B cell (primary cell): ENCODE results near the gene FGF3. TPM values are rescaled to one million over a fixed set of nuclear protein-coding genes. Genes with fewer than 3 reads are reported as not detected.

Source experiments
- ATAC-seq: fragments of 200-7000 bp; cut with Tn5 transposase; one replicate; pipeline ENCODE4 v1.10.0; 2021; ENCODE audit warnings: low read depth, mild to moderate bottlenecking, moderate number of reproducible peaks, moderate library complexity
- CTCF ChIA-PET: fragments of 350-600 bp; sonication (Branson Sonifier 250); formaldehyde crosslinking; loops from one replicate; lab custom pipeline; 2021; ENCODE audit warnings: antibody characterized with exemption, inconsistent platforms; lab: Charles Lee
- POLR2A ChIA-PET: fragments of 350-600 bp; sonication (Branson Sonifier 250); formaldehyde crosslinking; loops from one replicate; lab custom pipeline; 2021; ENCODE audit warnings: antibody characterized with exemption; lab: Charles Lee
- DNase-seq: peaks from one replicate; pipeline ENCODE4 v3.0.0; 2013
- H2AFZ ChIP-seq: 2 replicates; pipeline ENCODE4 v1.6.1; 2012; ENCODE audit warnings: mild to moderate bottlenecking, low read depth, low read length; ENCODE audit not compliant: insufficient read depth, poor library complexity, severe bottlenecking
- H3K27ac ChIP-seq, 2 donors: 1 replicate in 1 of 2; 2 replicates in 1 of 2; pipeline ENCODE4 v1.5.1; 2012 to 2013; ENCODE audit warnings: low read length in 2 of 2, mild to moderate bottlenecking in 2 of 2, moderate library complexity in 1 of 2
- H3K27me3 ChIP-seq, 4 experiments: fragments of 200-600 bp in 1 of 4; sonication (generic) in 1 of 4; replicated peaks in 1 of 4; 1 replicate in 2 of 4; 2 replicates in 2 of 4; pipeline versions ENCODE4 v1.6.1 to v1.7.0; 2013 to 2016; ENCODE audit warnings: low read length in 3 of 4, mild to moderate bottlenecking in 2 of 4, mixed read lengths in 1 of 4, moderate library complexity in 1 of 4; ENCODE audit not compliant: insufficient read depth in 4 of 4, control insufficient read depth in 3 of 4; ENCODE audit errors: control extremely low read depth in 1 of 4
- H3K36me3 ChIP-seq, 2 experiments: replicated peaks in 1 of 2; 1 replicate in 1 of 2; 2 replicates in 1 of 2; pipeline versions ENCODE4 v1.6.1 to v1.7.1; 2013; ENCODE audit warnings: low read length in 1 of 2; ENCODE audit not compliant: insufficient read depth in 2 of 2, control insufficient read depth in 1 of 2; ENCODE audit errors: control extremely low read depth in 1 of 2, extremely low read depth in 1 of 2
- H3K4me1 ChIP-seq, 2 donors: fragments of 200-600 bp in 1 of 2; sonication (generic) in 1 of 2; 1 replicate in 1 of 2; 2 replicates in 1 of 2; pipeline versions ENCODE4 v1.5.1 to v1.6.1; 2013 to 2017; ENCODE audit warnings: low read length in 2 of 2; ENCODE audit not compliant: control insufficient read depth in 2 of 2, insufficient read depth in 2 of 2
- H3K4me2 ChIP-seq: replicated peaks from 2 replicates; pipeline ENCODE3; 2012; ENCODE audit warnings: mild to moderate bottlenecking, low read depth, low read length; ENCODE audit not compliant: poor library complexity, severe bottlenecking
- H3K4me3 ChIP-seq, 5 experiments: fragments of 200-600 bp in 1 of 5; sonication (generic) in 1 of 5; 1 replicate in 3 of 5; 2 replicates in 2 of 5; pipeline versions ENCODE4 v1.5.1 to v1.7.0; 2011 to 2016; ENCODE audit warnings: low read length in 4 of 5, mild to moderate bottlenecking in 4 of 5, low read depth in 2 of 5, control low read depth in 1 of 5, moderate library complexity in 1 of 5; ENCODE audit not compliant: insufficient read depth in 1 of 5; ENCODE audit errors: control extremely low read depth in 1 of 5, extremely low read depth in 1 of 5
- H3K79me2 ChIP-seq: fragments of 200-600 bp; sonication (generic); one replicate; pipeline ENCODE4 v1.6.0; 2016; ENCODE audit warnings: low read length; ENCODE audit not compliant: control insufficient read depth, insufficient read depth
- H3K9ac ChIP-seq: fragments of 200-600 bp; sonication (generic); 2 replicates; pipeline ENCODE4 v1.6.1; 2017; ENCODE audit warnings: mild to moderate bottlenecking, low read length, moderate library complexity
- H3K9me3 ChIP-seq, 3 donors: one replicate each; pipeline versions ENCODE4 v1.6.1 to v1.7.1; 2013; ENCODE audit warnings: low read length in 2 of 3; ENCODE audit not compliant: control insufficient read depth in 2 of 3, insufficient read depth in 1 of 3; ENCODE audit errors: control extremely low read depth in 1 of 3
- H4K20me1 ChIP-seq: 2 replicates; pipeline ENCODE4 v1.6.0; 2012; ENCODE audit warnings: mild to moderate bottlenecking, low read length; ENCODE audit not compliant: insufficient read depth, control insufficient read depth, poor library complexity, severe bottlenecking
- H3K27ac Mint-ChIP-seq: one replicate; pipeline ENCODE4 v1.8.0; 2021; ENCODE audit warnings: mixed read lengths
- H3K27me3 Mint-ChIP-seq: one replicate; pipeline ENCODE4 v1.8.0; 2021; ENCODE audit warnings: mixed read lengths
- H3K4me1 Mint-ChIP-seq: one replicate; pipeline ENCODE4 v1.8.0; 2021; ENCODE audit warnings: mixed read lengths
- H3K4me3 Mint-ChIP-seq: one replicate; pipeline ENCODE4 v1.8.0; 2021; ENCODE audit warnings: mixed read lengths
- H3K9me3 Mint-ChIP-seq: one replicate; pipeline ENCODE4 v1.8.0; 2022; ENCODE audit warnings: mixed read lengths; ENCODE audit not compliant: insufficient read depth
- CTCF ChIP-seq: fragments of 200-600 bp; IDR thresholded peaks from one replicate; pipeline ENCODE4 v1.8.0; 2022; ENCODE audit warnings: antibody characterized with exemption, mild to moderate bottlenecking
- EZH2 ChIP-seq: IDR thresholded peaks from 2 replicates; pipeline ENCODE4 v1.6.1; 2012; ENCODE audit warnings: borderline replicate concordance, low read depth, mild to moderate bottlenecking, moderate library complexity, low read length; ENCODE audit not compliant: insufficient read depth, poor library complexity, severe bottlenecking
- WGBS: methylation state at CpG from one replicate; pipeline ENCODE4 v1.1.5; 2013; ENCODE audit warnings: missing lambda C conversion rate; ENCODE audit not compliant: insufficient coverage; 5-methylcytosine and 5-hydroxymethylcytosine counted together
- intact Hi-C: fragments of 100-400 bp; cut with micrococcal nuclease; formaldehyde crosslinking; loops from one replicate; pipeline ENCODE4 v1.10.0; 2022
- polyA plus RNA-seq: library from polyadenylated mRNA; depleted of rRNA; stranded (reverse); fragments of >200 nt; gene quantifications from 2 replicates; pipeline ENCODE4 v1.2.3, GENCODE V29; 2012
- total RNA-seq, 2 donors: library from RNA; stranded (reverse); fragments of 120-200 nt in 1 of 2; gene quantifications; 1 replicate in 1 of 2; 2 replicates in 1 of 2; pipeline versions ENCODE4 v1.2.3 to v1.2.4, GENCODE V29; 2013 to 2022

FGF3 gene
- total and polyA plus RNA-seq, 2 donors (not counting 1 experiment from before 2014, with no cell fraction given) = not detected

GRCh38 chr11:69862331-69862771, 43.1 kb upstream of the FGF3 start:
- H3K27me3 Mint-ChIP-seq = peaks cover 39% of the 10 kb centered on the region
- WGBS = 51% methylated on average over 19 of the region's 19 CpGs

GRCh38 chr11:69861901-69862300, 42.7 kb upstream of the FGF3 start:
- peaks cover 34% of the 10 kb centered on the region for H3K27me3 Mint-ChIP-seq
- peaks cover 5% of the 10 kb centered on the region for H3K4me1 Mint-ChIP-seq

More at GRCh38 chr11:69862331-69862771, 43.1 kb upstream of the FGF3 start:
- no peak overlapping the region for H3K27ac Mint-ChIP-seq
- DNase-seq = no peak
- no peaks in the 10 kb centered on the region for H3K4me1 ChIP-seq
- no peak overlapping the region for H2AFZ ChIP-seq
- no peak overlapping the region for H3K9ac ChIP-seq
- peaks cover 2% of the 10 kb centered on the region for H3K9me3 Mint-ChIP-seq
- H3K27me3 ChIP-seq = peaks cover 0 to 8% (median 3%) of the 10 kb centered on the region in 4 experiments
- TF ChIP-seq CTCF = no peak
- TF ChIP-seq EZH2 = no peak
- H3K4me3 Mint-ChIP-seq = no peak overlapping the region
- CTCF ChIA-PET = no interaction called here
- no peak overlapping the region for H3K4me3 ChIP-seq
- no peaks in the 10 kb centered on the region for H3K79me2 ChIP-seq
- no peak overlapping the region for H3K27ac ChIP-seq
- POLR2A ChIA-PET = no interaction called here
- H3K36me3 ChIP-seq = no peaks in the 10 kb centered on the region
- intact Hi-C loops = no loop called here
- H3K9me3 ChIP-seq = peaks cover 0 to 8% (median 0%) of the 10 kb centered on the region in 3 donors
- peaks cover 2% of the 10 kb centered on the region for H3K4me1 Mint-ChIP-seq
- H4K20me1 ChIP-seq = no peaks in the 10 kb centered on the region
- ATAC-seq = no peak
- H3K4me2 ChIP-seq = no peak overlapping the region

More at GRCh38 chr11:69861901-69862300, 42.7 kb upstream of the FGF3 start:
- H3K4me2 ChIP-seq = no peak overlapping the region
- H3K27me3 ChIP-seq = peaks cover 0 to 8% (median 3%) of the 10 kb centered on the region in 4 experiments
- ATAC-seq = no peak
- no peak overlapping the region for H3K27ac ChIP-seq
- intact Hi-C loops = no loop called here
- H3K9ac ChIP-seq = no peak overlapping the region
- TF ChIP-seq CTCF (no peak), EZH2 (no peak)
- Mint-ChIP-seq H3K27ac (no peak overlapping the region), H3K4me3 (no peak overlapping the region), H3K9me3 (peaks cover 2% of the 10 kb centered on the region)
- no peak overlapping the region for H2AFZ ChIP-seq
- WGBS = 78% methylated on average over 7 of the region's 7 CpGs
- H3K79me2 ChIP-seq = no peaks in the 10 kb centered on the region
- DNase-seq = no peak
- ChIA-PET POLR2A (no interaction called here), CTCF (no interaction called here)
- no peak overlapping the region for H3K4me3 ChIP-seq
- H3K36me3 ChIP-seq = no peaks in the 10 kb centered on the region
- no peaks in the 10 kb centered on the region for H3K4me1 ChIP-seq
- H4K20me1 ChIP-seq = no peaks in the 10 kb centered on the region
- peaks cover 0 to 8% (median 0%) of the 10 kb centered on the region in 3 donors for H3K9me3 ChIP-seq
